Ovary (tissue), 9 donors: ENCODE data around the gene CPXM1. TPM values are rescaled to one million over a fixed set of nuclear protein-coding genes. Genes with fewer than 3 reads are reported as not detected.

Source experiments
- DNase-seq, 5 donors: peaks; one replicate each; pipeline ENCODE4 v3.0.0-alpha.2; 2019 to 2020
- H3K27ac ChIP-seq, 2 donors: fragments of 200-600 bp; one replicate each; pipeline versions ENCODE4 v1.5.1 to v1.8.0; 2019 to 2022
- H3K27me3 ChIP-seq: fragments of 200-600 bp; one replicate; pipeline ENCODE4 v1.8.0; 2022
- H3K36me3 ChIP-seq: fragments of 200-600 bp; sonication (generic); one replicate; pipeline ENCODE4 v1.5.1; 2019
- H3K4me1 ChIP-seq: one replicate; pipeline ENCODE4 v1.8.1; 2013; ENCODE audit warnings: mild to moderate bottlenecking, moderate library complexity; ENCODE audit not compliant: insufficient read depth
- H3K4me3 ChIP-seq: fragments of 200-600 bp; sonication (generic); one replicate; pipeline ENCODE4 v1.5.1; 2017
- H3K9me3 ChIP-seq, 2 donors: fragments of 200-600 bp in 1 of 2; sonication (generic) in 1 of 2; one replicate each; pipeline versions ENCODE4 v1.5.1 to v1.8.1; 2013 to 2019; ENCODE audit warnings: mild to moderate bottlenecking in 1 of 2, moderate library complexity in 1 of 2
- EP300 ChIP-seq: sonication (generic); formaldehyde crosslinking; IDR thresholded peaks from one replicate; pipeline ENCODE4 v1.6.1; 2017; ENCODE audit warnings: antibody characterized with exemption
- POLR2A ChIP-seq: fragments of 450-650 bp; IDR thresholded peaks from one replicate; pipeline ENCODE4 v1.6.1; 2017; ENCODE audit warnings: antibody characterized with exemption, mild to moderate bottlenecking, moderate library complexity
- WGBS, 3 donors: extraction: QIAGEN DNeasy Blood & Tissue Kit in 1 of 3; methylation state at CpG; one replicate each; pipeline versions ENCODE4 v1.1.5 to v1.1.7; 2013 to 2017; 5-methylcytosine and 5-hydroxymethylcytosine counted together
- intact Hi-C, 4 donors: fragments of 100-400 bp; cut with DNase I; formaldehyde crosslinking; loops; one replicate each; pipeline versions ENCODE4 v1.11.0 to v1.15.1; 2022 to 2023
- polyA plus RNA-seq, 2 donors: library from polyadenylated mRNA; stranded (reverse); fragments of 200-250 nt in 1 of 2; fragments of 350-450 nt in 1 of 2; fragmentation: Illumina TruSeq in 1 of 2; extraction: RNeasy Lipid Tissue Mini Kit (QIAGEN cat#74804) in 1 of 2; gene quantifications; one replicate each; pipeline ENCODE4 v1.2.3, GENCODE V29; 2013 to 2014
- total RNA-seq, 7 donors: library from RNA; depleted of rRNA in 2 of 7; stranded (reverse); fragments of >200 nt in 2 of 7; fragmentation: NEBNext Ultra II Directional in 3 of 7; extraction: Animal tissue kit (Norgen Biotek cat#: 25700) in 3 of 7; gene quantifications; one replicate each; pipeline versions ENCODE4 v1.1.0 to v1.2.4, GENCODE V29; 2016 to 2023
- TF ChIP-seq, protein P1 (sequence below), 3 donors: fragments of 450-650 bp in 2 of 3; fragments of 200-600 bp in 1 of 3; IDR thresholded peaks; one replicate each; pipeline versions ENCODE4 v1.5.1 to v1.8.0; 2016 to 2022; ENCODE audit warnings: antibody characterized with exemption in 3 of 3, mild to moderate bottlenecking in 1 of 3
- donor health status: DM: no; HTN: no; CAD: no; lungs with moderate emphysema.
- donor health status: DM: no; HTN: no; CAD: no.
- donor health status: Bipolar disorder and iron deficiency.
- donor health status: DM: yes; HTN: yes; CAD: no.
- donor health status: DM: no; HTN: no; CAD: no.
- donor health status: DM: yes; HTN: yes; CAD: no.

The CPXM1 gene
- total and polyA plus RNA-seq, 9 donors, result 0.86 to 50.9 (median 28.1) TPM

DNA sequence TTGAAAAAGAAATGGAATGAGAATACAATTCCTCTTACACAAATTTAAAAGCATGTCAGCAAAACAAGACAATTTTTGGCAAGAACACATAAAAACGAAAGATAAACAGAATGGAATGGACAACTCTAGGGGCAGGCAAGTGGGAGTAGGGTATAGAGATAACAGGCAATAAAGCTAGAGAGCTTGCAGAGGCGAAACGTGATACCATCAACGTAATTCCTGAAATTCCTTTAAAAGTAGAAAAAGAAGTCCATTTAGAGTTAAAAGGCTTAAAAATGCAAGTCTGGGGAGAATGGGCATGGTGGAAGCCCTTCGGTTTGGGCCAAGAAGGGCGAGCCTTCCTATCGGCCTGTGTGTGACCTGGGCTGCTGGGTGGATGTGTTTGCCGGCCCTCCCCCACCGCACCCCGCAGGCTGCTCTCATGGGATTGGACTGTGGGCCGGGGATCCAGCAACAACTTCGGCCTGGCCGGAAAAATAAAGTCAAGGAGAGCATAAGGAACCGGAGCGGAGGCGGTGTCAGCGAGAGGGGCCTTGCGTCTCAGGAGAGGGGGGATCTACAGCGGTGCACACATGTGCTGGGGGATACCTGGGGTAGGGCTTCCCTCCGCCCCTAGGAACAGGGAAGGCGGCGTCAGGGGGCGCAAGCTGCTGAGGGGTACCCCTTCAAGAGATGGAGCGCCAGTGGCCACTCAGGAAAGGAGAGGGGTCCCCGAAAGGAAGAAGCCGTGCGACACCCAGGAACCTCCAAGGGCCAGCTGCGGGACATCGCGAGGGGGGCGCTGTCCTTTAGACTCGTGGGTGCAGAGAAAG lies 19.9 kb upstream of the CPXM1 start:
- TF ChIP-seq POLR2A (no peak), EP300 (no peak)
- TF ChIP-seq, protein P1, sequence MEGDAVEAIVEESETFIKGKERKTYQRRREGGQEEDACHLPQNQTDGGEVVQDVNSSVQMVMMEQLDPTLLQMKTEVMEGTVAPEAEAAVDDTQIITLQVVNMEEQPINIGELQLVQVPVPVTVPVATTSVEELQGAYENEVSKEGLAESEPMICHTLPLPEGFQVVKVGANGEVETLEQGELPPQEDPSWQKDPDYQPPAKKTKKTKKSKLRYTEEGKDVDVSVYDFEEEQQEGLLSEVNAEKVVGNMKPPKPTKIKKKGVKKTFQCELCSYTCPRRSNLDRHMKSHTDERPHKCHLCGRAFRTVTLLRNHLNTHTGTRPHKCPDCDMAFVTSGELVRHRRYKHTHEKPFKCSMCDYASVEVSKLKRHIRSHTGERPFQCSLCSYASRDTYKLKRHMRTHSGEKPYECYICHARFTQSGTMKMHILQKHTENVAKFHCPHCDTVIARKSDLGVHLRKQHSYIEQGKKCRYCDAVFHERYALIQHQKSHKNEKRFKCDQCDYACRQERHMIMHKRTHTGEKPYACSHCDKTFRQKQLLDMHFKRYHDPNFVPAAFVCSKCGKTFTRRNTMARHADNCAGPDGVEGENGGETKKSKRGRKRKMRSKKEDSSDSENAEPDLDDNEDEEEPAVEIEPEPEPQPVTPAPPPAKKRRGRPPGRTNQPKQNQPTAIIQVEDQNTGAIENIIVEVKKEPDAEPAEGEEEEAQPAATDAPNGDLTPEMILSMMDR (IDR thresholded peaks at IDR 0.05), result no peak
- no peaks in the 10 kb centered on the region for H3K27me3 ChIP-seq
- H3K36me3 ChIP-seq, result no peaks in the 10 kb centered on the region
- 5 to 8% (median 7%) methylated on average over 32 of the region's 32 CpGs for WGBS, 3 donors
- intact Hi-C loops, result no loop called here
- H3K4me3 ChIP-seq, result peak overlapping the region; percentile 3
- peak overlapping the region in 1 of 2 donors; percentile 56 for H3K27ac ChIP-seq
- DNase-seq, result peak; percentile 43 to 80 (median 68)
- H3K9me3 ChIP-seq, result no peaks in the 10 kb centered on the region
- peaks cover 30% of the 10 kb centered on the region for H3K4me1 ChIP-seq

- no peaks in the 10 kb centered on the region for H3K9me3 ChIP-seq
- TF ChIP-seq EP300, result no peak
- TF ChIP-seq, protein P1 (IDR thresholded peaks at IDR 0.05), result no peak
- no peak for TF ChIP-seq POLR2A
- H3K27ac ChIP-seq, result no peak overlapping the region
- DNase-seq, result peak in 1 of 5 donors; percentile 74
- H3K4me1 ChIP-seq, result peaks cover 35% of the 10 kb centered on the region
- no peaks in the 10 kb centered on the region for H3K36me3 ChIP-seq
- no peaks in the 10 kb centered on the region for H3K27me3 ChIP-seq
- no peak overlapping the region for H3K4me3 ChIP-seq
- WGBS, 3 donors, result 46 to 74% (median 65%) methylated on average over 7 of the region's 7 CpGs
- intact Hi-C loops, result loop anchor here in 1 of 4 donors (10.0 kb wide), 1 partner anchor 63 kb away; no protein-coding TSS in a partner anchor
Observed at GRCh38 chr20:2817891-2818595, 17.6 kb upstream of the CPXM1 start.

- Histone ChIP-seq H3K27ac (no peak overlapping the region), H3K9me3 (no peaks in the 10 kb centered on the region), H3K4me3 (no peak overlapping the region), H3K4me1 (peaks cover 35% of the 10 kb centered on the region), H3K27me3 (no peaks in the 10 kb centered on the region), H3K36me3 (no peaks in the 10 kb centered on the region)
- 85 to 98% (median 93%) methylated on average over 2 of the region's 2 CpGs for WGBS, 3 donors
- intact Hi-C loops, result loop anchor here in 1 of 4 donors (10.0 kb wide), 1 partner anchor 63 kb away; no protein-coding TSS in a partner anchor
- no peak for DNase-seq
- TF ChIP-seq, protein P1 (IDR thresholded peaks at IDR 0.05), result no peak
- TF ChIP-seq EP300 (no peak), POLR2A (no peak)
Observed at GRCh38 chr20:2817341-2817726, 16.9 kb upstream of the CPXM1 start.

- Histone ChIP-seq H3K27me3 (no peaks in the 10 kb centered on the region), H3K27ac (no peak overlapping the region), H3K36me3 (no peaks in the 10 kb centered on the region), H3K4me3 (no peak overlapping the region), H3K4me1 (peaks cover 34% of the 10 kb centered on the region), H3K9me3 (no peaks in the 10 kb centered on the region)
- DNase-seq, result no peak
- TF ChIP-seq, protein P1 (IDR thresholded peaks at IDR 0.05), result no peak
- no peak for TF ChIP-seq POLR2A
- TF ChIP-seq EP300, result no peak
- intact Hi-C loops, result loop anchor here in 1 of 4 donors (10.0 kb wide), 1 partner anchor 62 kb away; no protein-coding TSS in a partner anchor
- WGBS, 3 donors, result 81 to 91% (median 89%) methylated on average over 18 to 20 of the region's 20 CpGs
Observed at GRCh38 chr20:2816583-2817340, 16.3 kb upstream of the CPXM1 start.
